HepG2 (cell line): ENCODE data around the gene ICAM3. TPM values are rescaled to one million over a fixed set of nuclear protein-coding genes. Genes with fewer than 3 reads are reported as not detected.

ENCODE experiments used
- ARNTL ChIP-seq: sonication (generic); formaldehyde crosslinking; IDR thresholded peaks from 2 replicates; pipeline ENCODE4 v1.4.0; 2020; ENCODE audit warnings: mild to moderate bottlenecking, missing genetic modification reagents
- BRF2 ChIP-seq: sonication (generic); formaldehyde crosslinking; IDR thresholded peaks from 2 replicates; pipeline ENCODE4 v1.8.1; 2022; ENCODE audit warnings: mild to moderate bottlenecking, missing genetic modification reagents
- DDIT3 ChIP-seq: sonication (generic); formaldehyde crosslinking; IDR thresholded peaks from 2 replicates; pipeline ENCODE4 v1.4.0; 2020; ENCODE audit warnings: mild to moderate bottlenecking, missing genetic modification reagents
- EEA1 ChIP-seq: sonication (generic); formaldehyde crosslinking; IDR thresholded peaks from 2 replicates; pipeline ENCODE4 v1.5.1; 2020; ENCODE audit warnings: mild to moderate bottlenecking, missing genetic modification reagents, borderline replicate concordance
- EP300 ChIP-seq, 3 experiments: sonication (generic) in 1 of 3; formaldehyde crosslinking in 1 of 3; IDR thresholded peaks; 2 replicates each; pipeline versions ENCODE4 v1.5.1 to v1.6.1; 2011 to 2020; ENCODE audit warnings: low read depth in 2 of 3, low read length in 2 of 3, borderline replicate concordance in 1 of 3, improper control_type of control experiment in 1 of 3, mild to moderate bottlenecking in 1 of 3, missing genetic modification reagents in 1 of 3, moderate library complexity in 1 of 3
- FOXK2 ChIP-seq: fragments of 450-650 bp; IDR thresholded peaks from 2 replicates; pipeline ENCODE4 v1.6.1; 2016
- HINFP ChIP-seq: sonication (generic); formaldehyde crosslinking; IDR thresholded peaks from 2 replicates; pipeline ENCODE4 v1.4.0; 2020; ENCODE audit warnings: low read depth, mild to moderate bottlenecking, missing genetic modification reagents
- KDM6A ChIP-seq: IDR thresholded peaks from 2 replicates; pipeline ENCODE4 v1.6.1; 2016; ENCODE audit warnings: low read depth
- MNT ChIP-seq: fragments of 450-650 bp; IDR thresholded peaks from 2 replicates; pipeline ENCODE4 v1.6.1; 2016
- NFE2 ChIP-seq: sonication (generic); formaldehyde crosslinking; IDR thresholded peaks from 2 replicates; pipeline ENCODE4 v1.4.0; 2020; ENCODE audit warnings: missing genetic modification reagents
- NFKBIZ ChIP-seq: IDR thresholded peaks from 2 replicates; pipeline ENCODE4 v1.6.1; 2018; ENCODE audit warnings: missing genetic modification reagents, missing compliant biosample characterization
- PPARG ChIP-seq: conservative IDR thresholded peaks from 2 replicates; pipeline ENCODE4 v1.6.1; 2016; ENCODE audit warnings: missing biosample characterization, missing genetic modification reagents
- SMC3 ChIP-seq: IDR thresholded peaks from 2 replicates; pipeline ENCODE4 v1.6.1; 2011; ENCODE audit warnings: low read length, improper control_type of control experiment
- SP4 ChIP-seq: sonication (generic); formaldehyde crosslinking; IDR thresholded peaks from 2 replicates; pipeline ENCODE4 v1.8.1; 2023; ENCODE audit warnings: mild to moderate bottlenecking, missing genetic modification reagents
- TARDBP ChIP-seq: sonication (generic); formaldehyde crosslinking; IDR thresholded peaks from 2 replicates; pipeline ENCODE4 v1.8.0; 2022; ENCODE audit warnings: mild to moderate bottlenecking, missing genetic modification reagents
- ZBED4 ChIP-seq: sonication (generic); formaldehyde crosslinking; IDR thresholded peaks from 2 replicates; pipeline ENCODE4 v1.4.0; 2020; ENCODE audit warnings: missing genetic modification reagents, borderline replicate concordance
- ZFP62 ChIP-seq: sonication (generic); formaldehyde crosslinking; IDR thresholded peaks from 2 replicates; pipeline ENCODE4 v1.4.0; 2020; ENCODE audit warnings: missing genetic modification reagents
- ZNF414 ChIP-seq: sonication (generic); formaldehyde crosslinking; IDR thresholded peaks from 2 replicates; pipeline ENCODE4 v1.5.0; 2020; ENCODE audit warnings: missing genetic modification reagents
- ZNF788 ChIP-seq: sonication (generic); formaldehyde crosslinking; IDR thresholded peaks from 2 replicates; pipeline ENCODE4 v1.5.0; 2020; ENCODE audit warnings: mild to moderate bottlenecking, missing genetic modification reagents, borderline replicate concordance
- ZNF891 ChIP-seq: sonication (generic); formaldehyde crosslinking; IDR thresholded peaks from 2 replicates; pipeline ENCODE4 v1.5.0; 2020; ENCODE audit warnings: mild to moderate bottlenecking, missing genetic modification reagents
- polyA plus RNA-seq, 8 experiments: library from polyadenylated mRNA; depleted of rRNA in 3 of 8; stranded (reverse) in 7 of 8; unstranded in 1 of 8; fragments of >200 nt; fragmentation: Illumina TruSeq in 4 of 8; extraction: Trizol in 4 of 8; gene quantifications; 2 replicates each; pipeline versions ENCODE4 v1.2.1 to v1.2.3, GENCODE V29; 2011 to 2016; ENCODE audit warnings: low read depth in 4 of 8, missing spikeins in 1 of 8, mixed read lengths in 1 of 8; ENCODE audit not compliant: insufficient read depth in 1 of 8
- total RNA-seq, 5 experiments: library from RNA; depleted of rRNA; stranded (reverse); fragments of >200 nt; fragmentation: Illumina TruSeq; extraction: Trizol; gene quantifications; 2 replicates each; pipeline ENCODE4 v1.2.3, GENCODE V29; 2016; ENCODE audit warnings: low read depth in 1 of 5

ICAM3 gene
- total and polyA plus RNA-seq, 2 of the 13 experiments (the other 11 are each of a cell fraction or from before 2014, with no cell fraction given): 14.1 to 21.0 TPM

GRCh38 chr19:10380313-10381102 lies 41.1 kb upstream of the ICAM3 start, which contains the start of gene TYK2 (continued):
- peak; percentile 78 for TF ChIP-seq ZBED4 (CRISPR knock-in tag)
- no peak for TF ChIP-seq SMC3
- TF ChIP-seq DDIT3: no peak
- peak; percentile 24; the same call in 1 of the 2 replicates for TF ChIP-seq MNT
- TF ChIP-seq EEA1: no peak
- TF ChIP-seq ARNTL: no peak
- no peak for TF ChIP-seq FOXK2
- peak in 1 of 2 experiments; percentile 6; a peak in 1 of 4 replicates for TF ChIP-seq EP300 (IDR thresholded peaks at IDR 0.05; ENCODE audit: low read depth in 2 of 2, low read length in 2 of 2)
- TF ChIP-seq EP300 (CRISPR knock-in tag; IDR thresholded peaks at IDR 0.05; ENCODE audit: borderline replicate concordance): peak; percentile 18; the same call in 1 of the 2 replicates
- no peak for TF ChIP-seq KDM6A
- no peak for TF ChIP-seq NFE2 (CRISPR knock-in tag)
- no peak for TF ChIP-seq ZNF414 (CRISPR knock-in tag)
- no peak; the same call in 1 of the 2 replicates for TF ChIP-seq TARDBP (CRISPR knock-in tag)
- TF ChIP-seq HINFP: no peak; the same call in 1 of the 2 replicates
- no peak for TF ChIP-seq ZFP62
- TF ChIP-seq ZNF891 (CRISPR knock-in tag): no peak; the same call in 1 of the 2 replicates
- no peak; the same call in 1 of the 2 replicates for TF ChIP-seq ZNF788
- no peak for TF ChIP-seq BRF2
- 0 out of 2 replicates have a peak, but pooled peaks have one; percentile 14 for TF ChIP-seq PPARG
- peak; percentile 91 for TF ChIP-seq SP4 (CRISPR knock-in tag)
- no peak for TF ChIP-seq NFKBIZ (CRISPR knock-in tag)
